HG03558 (cell line): Measurements from ENCODE around the gene ZNF789.
"Not testable (repeated sequence)": the region's sequence is repeated elsewhere in the genome, so short reads cannot be mapped to it uniquely, and the experiment has no call there.

Experiments used
- ATAC-seq: cut with Tn5 transposase; IDR thresholded peaks from one replicate; pipeline ENCODE4 v1.9.1; 2021; ENCODE audit warnings: moderate number of reproducible peaks; ENCODE audit not compliant: unreplicated experiment; ENCODE audit errors: extremely low read depth

Gene ZNF789

GRCh38 chr7:99500637-99501009 lies 27.9 kb downstream of the ZNF789 start:
- ATAC-seq = no peak

- not testable (repeated sequence) for ATAC-seq
These were observed 28.5 kb downstream of the ZNF789 start for GRCh38 chr7:99501236-99501635.

DNA sequence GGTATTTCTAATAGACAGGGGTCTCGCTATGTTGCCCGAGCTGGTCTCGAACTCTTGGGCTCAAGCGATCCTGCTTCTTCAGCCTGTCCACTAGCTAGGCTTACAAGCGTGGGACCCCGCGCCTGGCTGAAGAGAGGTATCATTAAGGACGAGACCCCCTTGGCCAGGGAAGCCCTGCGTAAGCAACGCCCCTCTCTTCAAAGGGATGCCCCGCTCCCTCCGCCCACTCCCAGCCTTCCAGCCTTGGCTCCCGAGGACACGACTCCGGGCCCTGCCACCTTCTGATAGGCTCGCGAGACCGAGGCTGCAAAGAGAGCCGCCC lies 31.6 kb downstream of the ZNF789 start:
- no peak for ATAC-seq

- ATAC-seq = no peak
These were observed 32.1 kb downstream of the ZNF789 start, which contains the start of gene ZKSCAN5 for GRCh38 chr7:99504603-99505323. Gene ZKSCAN5 (plus strand): TSS chr7:99504662. CDS start chr7:99506045, 1,383 bp downstream.

DNA sequence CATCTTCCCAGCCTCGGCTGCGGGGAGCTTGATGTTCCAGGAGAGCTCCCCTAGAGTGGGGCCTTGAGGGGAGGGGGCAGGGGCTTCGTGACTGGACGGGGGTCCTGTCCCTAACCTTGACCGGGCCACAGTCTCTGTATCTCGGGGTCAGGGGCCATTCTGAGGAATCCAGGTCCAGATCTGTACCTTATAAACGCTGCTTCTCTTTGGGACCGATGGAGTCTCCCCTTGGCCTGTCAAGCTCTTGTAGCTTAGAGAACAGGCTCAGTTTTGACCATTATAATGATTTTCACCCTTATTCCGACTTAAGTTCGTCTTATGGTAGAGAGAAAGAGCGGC lies 32.6 kb downstream of the ZNF789 start:
- ATAC-seq = no peak

DNA sequence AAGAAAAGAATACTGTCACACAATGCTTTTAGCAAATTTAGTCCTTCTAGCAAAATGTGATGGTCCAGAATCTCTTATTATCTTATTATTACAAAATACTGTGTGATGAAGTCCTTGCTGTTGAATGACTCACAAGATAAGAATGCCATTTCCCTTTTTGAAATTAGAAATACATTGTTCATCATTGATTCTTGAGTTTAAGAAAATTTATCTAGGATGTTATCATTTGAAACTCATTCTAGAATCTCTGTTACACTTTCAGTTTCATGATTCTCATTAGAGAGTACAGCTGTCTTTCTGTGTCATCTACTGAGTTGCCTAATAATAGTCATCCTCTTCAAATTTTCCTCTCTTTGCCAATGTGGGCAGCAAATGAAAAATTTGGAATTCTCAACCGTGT lies 41.4 kb downstream of the ZNF789 start:
- ATAC-seq = no peak

- ATAC-seq = no peak
These were observed 48.7 kb downstream of the ZNF789 start for GRCh38 chr7:99521399-99521798.

DNA sequence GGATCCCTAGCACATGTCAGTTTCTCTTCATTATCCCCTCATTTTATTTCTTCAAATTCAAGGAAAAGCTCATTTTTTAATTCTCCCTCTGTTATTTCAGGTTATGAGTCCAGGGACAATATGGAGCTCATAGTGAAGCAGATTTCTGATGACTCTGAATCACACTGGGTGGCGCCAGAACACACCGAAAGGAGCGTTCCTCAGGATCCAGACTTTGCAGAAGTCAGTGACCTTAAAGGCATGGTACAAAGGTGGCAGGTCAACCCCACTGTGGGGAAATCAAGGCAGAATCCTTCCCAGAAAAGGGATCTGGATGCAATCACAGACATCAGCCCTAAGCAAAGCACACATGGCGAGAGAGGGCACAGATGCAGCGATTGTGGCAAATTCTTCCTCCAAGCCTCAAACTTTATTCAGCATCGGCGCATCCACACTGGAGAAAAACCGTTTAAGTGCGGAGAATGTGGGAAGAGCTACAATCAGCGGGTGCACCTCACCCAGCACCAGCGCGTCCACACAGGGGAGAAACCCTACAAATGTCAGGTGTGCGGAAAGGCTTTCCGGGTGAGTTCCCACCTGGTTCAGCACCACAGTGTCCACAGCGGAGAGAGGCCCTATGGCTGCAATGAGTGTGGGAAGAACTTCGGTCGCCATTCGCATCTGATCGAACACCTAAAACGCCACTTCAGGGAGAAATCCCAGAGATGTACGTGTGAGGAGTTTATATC lies 53.2 kb downstream of the ZNF789 start:
- no peak for ATAC-seq

- no peak for ATAC-seq
These were observed 58.7 kb downstream of the ZNF789 start for GRCh38 chr7:99531354-99531765.

DNA sequence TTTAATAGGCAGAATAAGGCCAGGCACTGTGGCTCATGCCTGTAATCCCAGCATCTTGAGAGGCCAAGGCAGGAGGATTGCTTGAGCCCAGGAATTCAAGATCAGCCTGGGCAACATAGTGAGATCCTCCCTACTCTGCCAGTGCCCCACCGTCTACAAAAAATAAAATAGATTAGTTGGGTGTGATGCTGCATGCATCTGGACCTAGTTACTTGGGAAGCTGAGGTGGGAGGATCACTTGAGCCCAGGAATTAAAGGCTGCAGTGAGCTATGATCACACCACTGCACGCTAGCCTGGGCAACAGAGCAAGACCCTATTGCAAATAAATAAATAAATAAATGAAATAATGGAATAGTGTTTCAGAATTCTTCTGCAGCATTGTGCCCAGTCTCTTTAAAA lies 63.0 kb downstream of the ZNF789 start:
- no peak for ATAC-seq
